GM10248 (cell line): ENCODE data around the gene TMEM273.
"Not testable (repeated sequence)": the region's sequence is repeated elsewhere in the genome, so short reads cannot be mapped to it uniquely, and the experiment has no call there.

Experiments
- CTCF ChIA-PET: fragments of 300-600 bp; sonication (Branson Sonifier 250); formaldehyde crosslinking; extraction: SDS; loops from one replicate; lab custom pipeline; 2021; ENCODE audit warnings: antibody characterized with exemption; lab: Yijun Ruan, JAX
- POLR2A ChIA-PET: fragments of 350-650 bp; sonication (Branson Sonifier 250); formaldehyde crosslinking; extraction: SDS; loops from one replicate; lab custom pipeline; 2020; ENCODE audit warnings: antibody characterized with exemption; lab: Yijun Ruan, JAX
- DNase-seq: peaks from one replicate; pipeline ENCODE4 v3.0.0; 2012; ENCODE audit errors: extremely low spot score
- CTCF ChIP-seq: IDR thresholded peaks from 2 replicates; pipeline ENCODE4 v1.5.1; 2012; ENCODE audit warnings: mild to moderate bottlenecking, low read depth; ENCODE audit errors: extremely low read depth, missing control alignments, control extremely low read depth

TMEM273 gene

GRCh38 chr10:49202266-49202665 is 14.1 kb upstream of the TMEM273 start:
- POLR2A ChIA-PET, result no interaction called here
- CTCF ChIA-PET, result interaction anchor here (2.4 kb wide), 1 partner anchor 546 kb away, joined by 5 read pairs; no protein-coding TSS in a partner anchor
- no peak for DNase-seq
- no peak for TF ChIP-seq CTCF

GRCh38 chr10:49200854-49201253 is 12.7 kb upstream of the TMEM273 start:
- no peak for TF ChIP-seq CTCF
- ChIA-PET POLR2A (no interaction called here), CTCF (no interaction called here)
- DNase-seq, result no peak

GRCh38 chr10:49197171-49197570 is 9.0 kb upstream of the TMEM273 start:
- POLR2A ChIA-PET, result no interaction called here
- no peak for DNase-seq
- CTCF ChIA-PET, result no interaction called here
- TF ChIP-seq CTCF, result no peak

- POLR2A ChIA-PET, result not testable (repeated sequence)
- CTCF ChIA-PET, result interaction anchor here (1.1 to 1.2 kb wide), 2 partner anchors 11 to 12 kb away, joined by 3 read pairs; no protein-coding TSS in a partner anchor
These were observed 7.7 kb upstream of the TMEM273 start for GRCh38 chr10:49195864-49196263.

GRCh38 chr10:49194212-49194920 is 6.2 kb upstream of the TMEM273 start:
- ChIA-PET CTCF (interaction anchor here (1.0 to 1.5 kb wide), 4 partner anchors 10 to 538 kb away, joined by 3 to 4 read pairs (median 3); no protein-coding TSS in a partner anchor), POLR2A (no interaction called here)
- DNase-seq, result no peak
- no peak for TF ChIP-seq CTCF

More at GRCh38 chr10:49195864-49196263, 7.7 kb upstream of the TMEM273 start:
- not testable (repeated sequence) for DNase-seq

GRCh38 chr10:49191349-49191748 is 3.2 kb upstream of the TMEM273 start:
- ChIA-PET CTCF (interaction anchor here (1.1 kb wide), 1 partner anchor 27 kb away, joined by 3 read pairs; no protein-coding TSS in a partner anchor), POLR2A (interaction anchor here (2.0 kb wide), 1 partner anchor 13 kb away, joined by 7 read pairs; no protein-coding TSS in a partner anchor)
- no peak for TF ChIP-seq CTCF
- no peak for DNase-seq

GRCh38 chr10:49189422-49189821 is 1.2 kb upstream of the TMEM273 start:
- DNase-seq, result no peak
- no peak for TF ChIP-seq CTCF
- POLR2A ChIA-PET, result interaction anchor here (2.0 kb wide), 1 partner anchor 11 kb away, joined by 7 read pairs; no protein-coding TSS in a partner anchor
- CTCF ChIA-PET, result interaction anchor here (1.6 to 2.6 kb wide), 2 partner anchors 11 to 330 kb away, joined by 4 to 17 read pairs; no protein-coding TSS in a partner anchor
